WTC11 (cell line): ENCODE data around the gene STKLD1.

Experiments used
- RORB ChIP-seq: fragments of 250-450 bp; sonication (Bioruptor Pico); IDR thresholded peaks from 2 replicates; pipeline ENCODE4 v1.9.0; 2021; ENCODE audit warnings: mild to moderate bottlenecking
- ZBTB21 ChIP-seq: sonication (generic); formaldehyde crosslinking; IDR thresholded peaks from 2 replicates; pipeline ENCODE4 v1.8.1; 2023; ENCODE audit warnings: mild to moderate bottlenecking, missing genetic modification reagents, borderline replicate concordance
- ZNF138 ChIP-seq: sonication (generic); formaldehyde crosslinking; conservative IDR thresholded peaks from 2 replicates; pipeline ENCODE4 v1.8.1; 2022; ENCODE audit warnings: mild to moderate bottlenecking, moderate library complexity, missing genetic modification reagents
- TF ChIP-seq, protein P1 (sequence below): sonication (generic); formaldehyde crosslinking; IDR thresholded peaks from 2 replicates; pipeline ENCODE4 v1.8.0; 2022; ENCODE audit warnings: mild to moderate bottlenecking, missing genetic modification reagents
- TF ChIP-seq, protein P2 (sequence below): fragments of 200-600 bp; IDR thresholded peaks from 2 replicates; pipeline ENCODE4 v1.8.0; 2022; ENCODE audit warnings: antibody characterized with exemption
- TF ChIP-seq, protein P3 (sequence below): sonication (generic); formaldehyde crosslinking; IDR thresholded peaks from 2 replicates; pipeline ENCODE4 v1.8.1; 2023; ENCODE audit warnings: mild to moderate bottlenecking, moderate library complexity, missing genetic modification reagents
- TF ChIP-seq, protein P4 (sequence below): fragments of 250-450 bp; sonication (Bioruptor Pico); IDR thresholded peaks from 2 replicates; pipeline ENCODE4 v1.8.0; 2021; ENCODE audit warnings: mild to moderate bottlenecking
- TF ChIP-seq, protein P5 (sequence below): sonication (generic); formaldehyde crosslinking; IDR thresholded peaks from 2 replicates; pipeline ENCODE4 v1.8.1; 2023; ENCODE audit warnings: mild to moderate bottlenecking, missing genetic modification reagents, borderline replicate concordance
- TF ChIP-seq, protein P6 (sequence below): sonication (generic); formaldehyde crosslinking; IDR thresholded peaks from 2 replicates; pipeline ENCODE4 v1.8.0; 2023; ENCODE audit warnings: mild to moderate bottlenecking, missing genetic modification reagents

DNA sequence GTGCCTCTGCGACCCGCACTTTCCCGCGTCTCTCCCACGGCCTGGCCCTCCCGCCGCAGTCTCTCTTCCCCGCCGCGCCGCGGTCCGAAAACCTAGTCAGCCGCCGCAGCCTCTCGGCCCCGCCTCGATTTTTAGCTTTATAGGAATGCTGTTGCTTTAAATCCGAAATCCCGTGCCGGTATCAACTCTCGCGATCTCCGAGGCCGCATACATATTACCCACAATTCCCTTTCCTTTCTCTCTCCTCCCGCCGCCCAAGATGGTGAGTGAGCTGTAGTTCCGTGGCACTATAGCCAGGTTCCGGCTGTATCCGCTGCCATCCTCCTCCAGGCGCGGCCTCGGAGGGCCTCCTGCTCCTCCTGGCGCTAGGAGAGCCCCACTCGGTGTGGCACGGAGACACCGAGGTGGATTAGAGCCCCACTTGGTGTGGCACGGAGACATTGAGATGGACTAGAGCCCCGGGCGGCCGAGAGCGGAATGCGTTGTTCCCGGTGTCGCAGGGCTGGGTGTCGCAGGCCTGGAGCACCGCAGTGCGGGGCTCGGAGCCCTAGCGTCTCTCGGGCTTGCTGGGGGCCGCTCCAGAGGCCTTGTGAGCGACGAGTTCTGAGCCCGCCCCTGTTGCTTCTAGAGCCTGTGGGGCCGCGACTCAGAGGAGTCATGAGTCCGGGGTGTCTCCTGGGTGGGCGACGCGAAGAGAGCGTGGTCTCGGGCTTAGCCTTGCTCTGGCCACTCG, 28.0 kb upstream of the STKLD1 start, which contains the start of the genes MED22 and RPL7A:
- TF ChIP-seq, protein P1, sequence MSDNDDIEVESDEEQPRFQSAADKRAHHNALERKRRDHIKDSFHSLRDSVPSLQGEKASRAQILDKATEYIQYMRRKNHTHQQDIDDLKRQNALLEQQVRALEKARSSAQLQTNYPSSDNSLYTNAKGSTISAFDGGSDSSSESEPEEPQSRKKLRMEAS (CRISPR knock-in tag), result peak; percentile 87
- TF ChIP-seq RORB (CRISPR knock-in tag), result no peak
- TF ChIP-seq, protein P2, sequence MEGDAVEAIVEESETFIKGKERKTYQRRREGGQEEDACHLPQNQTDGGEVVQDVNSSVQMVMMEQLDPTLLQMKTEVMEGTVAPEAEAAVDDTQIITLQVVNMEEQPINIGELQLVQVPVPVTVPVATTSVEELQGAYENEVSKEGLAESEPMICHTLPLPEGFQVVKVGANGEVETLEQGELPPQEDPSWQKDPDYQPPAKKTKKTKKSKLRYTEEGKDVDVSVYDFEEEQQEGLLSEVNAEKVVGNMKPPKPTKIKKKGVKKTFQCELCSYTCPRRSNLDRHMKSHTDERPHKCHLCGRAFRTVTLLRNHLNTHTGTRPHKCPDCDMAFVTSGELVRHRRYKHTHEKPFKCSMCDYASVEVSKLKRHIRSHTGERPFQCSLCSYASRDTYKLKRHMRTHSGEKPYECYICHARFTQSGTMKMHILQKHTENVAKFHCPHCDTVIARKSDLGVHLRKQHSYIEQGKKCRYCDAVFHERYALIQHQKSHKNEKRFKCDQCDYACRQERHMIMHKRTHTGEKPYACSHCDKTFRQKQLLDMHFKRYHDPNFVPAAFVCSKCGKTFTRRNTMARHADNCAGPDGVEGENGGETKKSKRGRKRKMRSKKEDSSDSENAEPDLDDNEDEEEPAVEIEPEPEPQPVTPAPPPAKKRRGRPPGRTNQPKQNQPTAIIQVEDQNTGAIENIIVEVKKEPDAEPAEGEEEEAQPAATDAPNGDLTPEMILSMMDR, result no peak
- TF ChIP-seq, protein P3, sequence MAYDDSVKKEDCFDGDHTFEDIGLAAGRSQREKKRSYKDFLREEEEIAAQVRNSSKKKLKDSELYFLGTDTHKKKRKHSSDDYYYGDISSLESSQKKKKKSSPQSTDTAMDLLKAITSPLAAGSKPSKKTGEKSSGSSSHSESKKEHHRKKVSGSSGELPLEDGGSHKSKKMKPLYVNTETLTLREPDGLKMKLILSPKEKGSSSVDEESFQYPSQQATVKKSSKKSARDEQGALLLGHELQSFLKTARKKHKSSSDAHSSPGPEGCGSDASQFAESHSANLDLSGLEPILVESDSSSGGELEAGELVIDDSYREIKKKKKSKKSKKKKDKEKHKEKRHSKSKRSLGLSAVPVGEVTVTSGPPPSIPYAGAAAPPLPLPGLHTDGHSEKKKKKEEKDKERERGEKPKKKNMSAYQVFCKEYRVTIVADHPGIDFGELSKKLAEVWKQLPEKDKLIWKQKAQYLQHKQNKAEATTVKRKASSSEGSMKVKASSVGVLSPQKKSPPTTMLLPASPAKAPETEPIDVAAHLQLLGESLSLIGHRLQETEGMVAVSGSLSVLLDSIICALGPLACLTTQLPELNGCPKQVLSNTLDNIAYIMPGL (CRISPR knock-in tag), result peak; percentile 87
- TF ChIP-seq, protein P4, sequence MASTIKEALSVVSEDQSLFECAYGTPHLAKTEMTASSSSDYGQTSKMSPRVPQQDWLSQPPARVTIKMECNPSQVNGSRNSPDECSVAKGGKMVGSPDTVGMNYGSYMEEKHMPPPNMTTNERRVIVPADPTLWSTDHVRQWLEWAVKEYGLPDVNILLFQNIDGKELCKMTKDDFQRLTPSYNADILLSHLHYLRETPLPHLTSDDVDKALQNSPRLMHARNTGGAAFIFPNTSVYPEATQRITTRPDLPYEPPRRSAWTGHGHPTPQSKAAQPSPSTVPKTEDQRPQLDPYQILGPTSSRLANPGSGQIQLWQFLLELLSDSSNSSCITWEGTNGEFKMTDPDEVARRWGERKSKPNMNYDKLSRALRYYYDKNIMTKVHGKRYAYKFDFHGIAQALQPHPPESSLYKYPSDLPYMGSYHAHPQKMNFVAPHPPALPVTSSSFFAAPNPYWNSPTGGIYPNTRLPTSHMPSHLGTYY (CRISPR knock-in tag), result no peak
- TF ChIP-seq, protein P5, sequence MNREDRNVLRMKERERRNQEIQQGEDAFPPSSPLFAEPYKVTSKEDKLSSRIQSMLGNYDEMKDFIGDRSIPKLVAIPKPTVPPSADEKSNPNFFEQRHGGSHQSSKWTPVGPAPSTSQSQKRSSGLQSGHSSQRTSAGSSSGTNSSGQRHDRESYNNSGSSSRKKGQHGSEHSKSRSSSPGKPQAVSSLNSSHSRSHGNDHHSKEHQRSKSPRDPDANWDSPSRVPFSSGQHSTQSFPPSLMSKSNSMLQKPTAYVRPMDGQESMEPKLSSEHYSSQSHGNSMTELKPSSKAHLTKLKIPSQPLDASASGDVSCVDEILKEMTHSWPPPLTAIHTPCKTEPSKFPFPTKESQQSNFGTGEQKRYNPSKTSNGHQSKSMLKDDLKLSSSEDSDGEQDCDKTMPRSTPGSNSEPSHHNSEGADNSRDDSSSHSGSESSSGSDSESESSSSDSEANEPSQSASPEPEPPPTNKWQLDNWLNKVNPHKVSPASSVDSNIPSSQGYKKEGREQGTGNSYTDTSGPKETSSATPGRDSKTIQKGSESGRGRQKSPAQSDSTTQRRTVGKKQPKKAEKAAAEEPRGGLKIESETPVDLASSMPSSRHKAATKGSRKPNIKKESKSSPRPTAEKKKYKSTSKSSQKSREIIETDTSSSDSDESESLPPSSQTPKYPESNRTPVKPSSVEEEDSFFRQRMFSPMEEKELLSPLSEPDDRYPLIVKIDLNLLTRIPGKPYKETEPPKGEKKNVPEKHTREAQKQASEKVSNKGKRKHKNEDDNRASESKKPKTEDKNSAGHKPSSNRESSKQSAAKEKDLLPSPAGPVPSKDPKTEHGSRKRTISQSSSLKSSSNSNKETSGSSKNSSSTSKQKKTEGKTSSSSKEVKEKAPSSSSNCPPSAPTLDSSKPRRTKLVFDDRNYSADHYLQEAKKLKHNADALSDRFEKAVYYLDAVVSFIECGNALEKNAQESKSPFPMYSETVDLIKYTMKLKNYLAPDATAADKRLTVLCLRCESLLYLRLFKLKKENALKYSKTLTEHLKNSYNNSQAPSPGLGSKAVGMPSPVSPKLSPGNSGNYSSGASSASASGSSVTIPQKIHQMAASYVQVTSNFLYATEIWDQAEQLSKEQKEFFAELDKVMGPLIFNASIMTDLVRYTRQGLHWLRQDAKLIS (CRISPR knock-in tag), result 0 out of 2 replicates have a peak, but pooled peaks have one; percentile 84
- TF ChIP-seq ZBTB21 (CRISPR knock-in tag), result no peak
- TF ChIP-seq, protein P6, sequence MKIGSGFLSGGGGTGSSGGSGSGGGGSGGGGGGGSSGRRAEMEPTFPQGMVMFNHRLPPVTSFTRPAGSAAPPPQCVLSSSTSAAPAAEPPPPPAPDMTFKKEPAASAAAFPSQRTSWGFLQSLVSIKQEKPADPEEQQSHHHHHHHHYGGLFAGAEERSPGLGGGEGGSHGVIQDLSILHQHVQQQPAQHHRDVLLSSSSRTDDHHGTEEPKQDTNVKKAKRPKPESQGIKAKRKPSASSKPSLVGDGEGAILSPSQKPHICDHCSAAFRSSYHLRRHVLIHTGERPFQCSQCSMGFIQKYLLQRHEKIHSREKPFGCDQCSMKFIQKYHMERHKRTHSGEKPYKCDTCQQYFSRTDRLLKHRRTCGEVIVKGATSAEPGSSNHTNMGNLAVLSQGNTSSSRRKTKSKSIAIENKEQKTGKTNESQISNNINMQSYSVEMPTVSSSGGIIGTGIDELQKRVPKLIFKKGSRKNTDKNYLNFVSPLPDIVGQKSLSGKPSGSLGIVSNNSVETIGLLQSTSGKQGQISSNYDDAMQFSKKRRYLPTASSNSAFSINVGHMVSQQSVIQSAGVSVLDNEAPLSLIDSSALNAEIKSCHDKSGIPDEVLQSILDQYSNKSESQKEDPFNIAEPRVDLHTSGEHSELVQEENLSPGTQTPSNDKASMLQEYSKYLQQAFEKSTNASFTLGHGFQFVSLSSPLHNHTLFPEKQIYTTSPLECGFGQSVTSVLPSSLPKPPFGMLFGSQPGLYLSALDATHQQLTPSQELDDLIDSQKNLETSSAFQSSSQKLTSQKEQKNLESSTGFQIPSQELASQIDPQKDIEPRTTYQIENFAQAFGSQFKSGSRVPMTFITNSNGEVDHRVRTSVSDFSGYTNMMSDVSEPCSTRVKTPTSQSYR (CRISPR knock-in tag), result no peak
- TF ChIP-seq ZNF138, result no peak
